Stomach (tissue), 9 donors: ENCODE results near the gene IPPK. TPM values are rescaled to one million over a fixed set of nuclear protein-coding genes. Genes with fewer than 3 reads are reported as not detected.

Source experiments
- DNase-seq, 2 donors: peaks; one replicate each; pipeline versions ENCODE4 v3.0.0 to v3.0.0-alpha.2; 2013 to 2019
- H3K27ac ChIP-seq, 5 donors: fragments of 200-600 bp in 4 of 5; sonication (generic) in 4 of 5; one replicate each; pipeline ENCODE4 v1.5.1; 2013 to 2019; ENCODE audit warnings: mild to moderate bottlenecking in 1 of 5, moderate library complexity in 1 of 5
- H3K27me3 ChIP-seq, 3 donors: fragments of 200-600 bp; sonication (generic); one replicate each; pipeline ENCODE4 v1.5.1; 2017 to 2019; ENCODE audit warnings: mixed run types in 1 of 3
- H3K36me3 ChIP-seq, 4 donors: fragments of 200-600 bp; sonication (generic); 1 replicate in 3 of 4; 2 replicates in 1 of 4; pipeline ENCODE4 v1.5.1; 2016 to 2019
- H3K4me1 ChIP-seq, 4 donors: fragments of 200-600 bp; sonication (generic); one replicate each; pipeline ENCODE4 v1.5.1; 2016 to 2019
- H3K4me3 ChIP-seq, 4 donors: fragments of 200-600 bp; sonication (generic) in 3 of 4; one replicate each; pipeline ENCODE4 v1.5.1; 2016 to 2019; ENCODE audit warnings: mild to moderate bottlenecking in 1 of 4
- H3K9me3 ChIP-seq, 4 donors: fragments of 200-600 bp; sonication (generic); one replicate each; pipeline ENCODE4 v1.5.1; 2016 to 2019
- EP300 ChIP-seq: sonication (generic); formaldehyde crosslinking; IDR thresholded peaks from one replicate; pipeline ENCODE4 v1.6.1; 2017; ENCODE audit warnings: antibody characterized with exemption
- POLR2A ChIP-seq, 4 donors: fragments of 450-650 bp; IDR thresholded peaks; one replicate each; pipeline ENCODE4 v1.6.1; 2016; ENCODE audit warnings: antibody characterized with exemption in 4 of 4, control low read depth in 2 of 4, mild to moderate bottlenecking in 1 of 4, moderate library complexity in 1 of 4
- POLR2AphosphoS5 ChIP-seq, 3 donors: sonication (generic); formaldehyde crosslinking; IDR thresholded peaks; one replicate each; pipeline ENCODE4 v1.6.1; 2016; ENCODE audit warnings: antibody characterized with exemption in 3 of 3
- WGBS, 5 donors: extraction: QIAGEN DNeasy Blood & Tissue Kit in 3 of 5; methylation state at CpG; one replicate each; pipeline versions ENCODE4 v1.1.5 to v1.1.7; 2013 to 2018; 5-methylcytosine and 5-hydroxymethylcytosine counted together
- intact Hi-C: fragments of 100-400 bp; cut with DNase I; formaldehyde crosslinking; loops from one replicate; pipeline ENCODE4 v1.15.1; 2023; ENCODE audit warnings: low total_unique reads
- polyA plus RNA-seq, 3 donors: library from polyadenylated mRNA; stranded (reverse); fragments of 200-250 nt; gene quantifications; one replicate each; pipeline ENCODE4 v1.2.3, GENCODE V29; 2013
- total RNA-seq, 5 donors: library from RNA; depleted of rRNA; stranded (reverse); fragments of >200 nt; gene quantifications; one replicate each; pipeline versions ENCODE4 v1.1.0 to v1.2.3, GENCODE V29; 2014 to 2016
- TF ChIP-seq, protein P1 (sequence below), 7 experiments: fragments of 450-650 bp in 4 of 7; fragments of 200-600 bp in 3 of 7; sonication (generic) in 3 of 7; IDR thresholded peaks; one replicate each; pipeline ENCODE4 v1.5.1; 2016 to 2019; ENCODE audit warnings: antibody characterized with exemption in 7 of 7, control low read depth in 2 of 7, mild to moderate bottlenecking in 1 of 7
- donor health status: healthy with polysubstance abuse.
- donor health status: Bipolar disorder and iron deficiency.
- donor health status: healthy.

IPPK gene
- total and polyA plus RNA-seq, 8 donors: 1.4 to 17.1 (median 10.9) TPM

- H3K36me3 ChIP-seq: peaks cover 40 to 66% (median 65%) of the 10 kb centered on the region in 4 donors
- no peak for DNase-seq
- H3K4me1 ChIP-seq: peaks cover 0 to 5% (median 0%) of the 10 kb centered on the region in 4 donors
- intact Hi-C loops: no loop called here
- no peaks in the 10 kb centered on the region for H3K9me3 ChIP-seq
- no peak overlapping the region for H3K4me3 ChIP-seq
- no peaks in the 10 kb centered on the region for H3K27me3 ChIP-seq
- 83 to 91% (median 89%) methylated on average over 3 of the region's 3 CpGs for WGBS, 5 donors
- no peak overlapping the region for H3K27ac ChIP-seq
- no peak for TF ChIP-seq EP300
- TF ChIP-seq, protein P1, sequence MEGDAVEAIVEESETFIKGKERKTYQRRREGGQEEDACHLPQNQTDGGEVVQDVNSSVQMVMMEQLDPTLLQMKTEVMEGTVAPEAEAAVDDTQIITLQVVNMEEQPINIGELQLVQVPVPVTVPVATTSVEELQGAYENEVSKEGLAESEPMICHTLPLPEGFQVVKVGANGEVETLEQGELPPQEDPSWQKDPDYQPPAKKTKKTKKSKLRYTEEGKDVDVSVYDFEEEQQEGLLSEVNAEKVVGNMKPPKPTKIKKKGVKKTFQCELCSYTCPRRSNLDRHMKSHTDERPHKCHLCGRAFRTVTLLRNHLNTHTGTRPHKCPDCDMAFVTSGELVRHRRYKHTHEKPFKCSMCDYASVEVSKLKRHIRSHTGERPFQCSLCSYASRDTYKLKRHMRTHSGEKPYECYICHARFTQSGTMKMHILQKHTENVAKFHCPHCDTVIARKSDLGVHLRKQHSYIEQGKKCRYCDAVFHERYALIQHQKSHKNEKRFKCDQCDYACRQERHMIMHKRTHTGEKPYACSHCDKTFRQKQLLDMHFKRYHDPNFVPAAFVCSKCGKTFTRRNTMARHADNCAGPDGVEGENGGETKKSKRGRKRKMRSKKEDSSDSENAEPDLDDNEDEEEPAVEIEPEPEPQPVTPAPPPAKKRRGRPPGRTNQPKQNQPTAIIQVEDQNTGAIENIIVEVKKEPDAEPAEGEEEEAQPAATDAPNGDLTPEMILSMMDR (IDR thresholded peaks at IDR 0.05): no peak
Observed at GRCh38 chr9:92710368-92710767, 40.4 kb upstream of the IPPK start.

GRCh38 chr9:92709954-92710353, 40.0 kb upstream of the IPPK start:
- no peak overlapping the region for H3K4me3 ChIP-seq
- TF ChIP-seq EP300 (no peak), POLR2AphosphoS5 (IDR thresholded peaks at IDR 0.05) (no peak), POLR2A (IDR thresholded peaks at IDR 0.05) (no peak)
- TF ChIP-seq, protein P1 (IDR thresholded peaks at IDR 0.05): no peak
- intact Hi-C loops: no loop called here
- peaks cover 0 to 5% (median 0%) of the 10 kb centered on the region in 4 donors for H3K4me1 ChIP-seq
- H3K27me3 ChIP-seq: no peaks in the 10 kb centered on the region
- H3K9me3 ChIP-seq: no peaks in the 10 kb centered on the region
- peaks cover 35 to 62% (median 61%) of the 10 kb centered on the region in 4 donors for H3K36me3 ChIP-seq
- H3K27ac ChIP-seq: no peak overlapping the region
- DNase-seq: no peak
- WGBS, 5 donors: 90 to 98% (median 95%) methylated on average over 2 to 3 of the region's 3 CpGs

DNA sequence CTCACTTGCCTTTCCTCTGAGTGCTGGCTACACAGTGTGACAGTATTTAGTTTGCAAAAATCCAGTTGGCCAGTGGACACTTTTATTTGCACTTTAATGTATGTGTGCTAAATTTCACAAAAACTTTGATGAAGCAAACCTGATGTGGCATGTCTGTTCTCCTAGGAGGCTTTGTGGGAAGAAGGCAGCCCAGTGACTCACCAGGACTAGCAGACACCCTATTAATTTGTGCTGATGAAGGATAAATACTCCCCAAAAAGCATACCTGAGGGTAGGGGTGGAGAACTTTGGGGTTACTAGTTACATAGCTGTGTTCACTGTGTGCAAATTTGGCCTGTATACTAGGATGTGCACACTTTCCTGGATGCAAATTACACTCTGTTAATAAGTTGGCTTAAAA, 39.3 kb upstream of the IPPK start:
- intact Hi-C loops: no loop called here
- Histone ChIP-seq H3K36me3 (peaks cover 28 to 55% (median 54%) of the 10 kb centered on the region in 4 donors), H3K27ac (no peak overlapping the region), H3K4me3 (no peak overlapping the region), H3K4me1 (peaks cover 0 to 5% (median 0%) of the 10 kb centered on the region in 4 donors), H3K9me3 (no peaks in the 10 kb centered on the region), H3K27me3 (no peaks in the 10 kb centered on the region)
- TF ChIP-seq POLR2A (IDR thresholded peaks at IDR 0.05): no peak
- TF ChIP-seq, protein P1 (IDR thresholded peaks at IDR 0.05): no peak
- TF ChIP-seq POLR2AphosphoS5 (IDR thresholded peaks at IDR 0.05): no peak
- TF ChIP-seq EP300: no peak
- no peak for DNase-seq

GRCh38 chr9:92707530-92707929, 37.6 kb upstream of the IPPK start:
- TF ChIP-seq POLR2A (IDR thresholded peaks at IDR 0.05) (no peak), EP300 (no peak), POLR2AphosphoS5 (IDR thresholded peaks at IDR 0.05) (no peak)
- TF ChIP-seq, protein P1 (IDR thresholded peaks at IDR 0.05): no peak
- intact Hi-C loops: no loop called here

More at GRCh38 chr9:92707530-92707929, 37.6 kb upstream of the IPPK start:
- Histone ChIP-seq H3K4me1 (peaks cover 0 to 5% (median 0%) of the 10 kb centered on the region in 4 donors), H3K27me3 (no peaks in the 10 kb centered on the region), H3K9me3 (no peaks in the 10 kb centered on the region), H3K36me3 (peaks cover 17 to 38% (median 37%) of the 10 kb centered on the region in 4 donors), H3K4me3 (no peak overlapping the region), H3K27ac (no peak overlapping the region)
- no peak for DNase-seq
